Liver (tissue), 9 donors: ENCODE data around the gene PC. TPM values are rescaled to one million over a fixed set of nuclear protein-coding genes. Genes with fewer than 3 reads are reported as not detected.
A peak's percentile ranks its signal among the peaks of the same experiment; 100 is the strongest.

Experiments used
- DNase-seq: peaks from one replicate; pipeline ENCODE4 v3.0.0-alpha.2; 2017; ENCODE audit warnings: low spot score
- H3K27ac ChIP-seq, 2 donors: one replicate each; pipeline ENCODE4 v1.7.0; 2013; ENCODE audit warnings: inconsistent platforms in 2 of 2, low read length in 2 of 2, control low read depth in 1 of 2, low read depth in 1 of 2, mild to moderate bottlenecking in 1 of 2
- H3K27me3 ChIP-seq, 4 donors: one replicate each; pipeline versions ENCODE4 v1.6.1 to v1.7.0; 2013; ENCODE audit warnings: low read length in 3 of 4, inconsistent platforms in 1 of 4, mild to moderate bottlenecking in 1 of 4, moderate library complexity in 1 of 4; ENCODE audit not compliant: control insufficient read depth in 4 of 4, insufficient read depth in 4 of 4
- H3K36me3 ChIP-seq, 4 donors: one replicate each; pipeline versions ENCODE4 v1.6.1 to v1.7.0; 2013; ENCODE audit warnings: low read length in 3 of 4, mild to moderate bottlenecking in 3 of 4, low read depth in 1 of 4, moderate library complexity in 1 of 4; ENCODE audit not compliant: control insufficient read depth in 4 of 4, insufficient read depth in 3 of 4
- H3K4me1 ChIP-seq, 4 donors: one replicate each; pipeline versions ENCODE4 v1.6.1 to v1.7.0; 2013; ENCODE audit warnings: low read length in 3 of 4, mild to moderate bottlenecking in 3 of 4, moderate library complexity in 1 of 4; ENCODE audit not compliant: control insufficient read depth in 4 of 4, insufficient read depth in 4 of 4
- H3K4me3 ChIP-seq, 3 donors: one replicate each; pipeline versions ENCODE4 v1.6.1 to v1.7.0; 2013; ENCODE audit warnings: low read length in 3 of 3, control low read depth in 1 of 3, low read depth in 1 of 3, mild to moderate bottlenecking in 1 of 3
- H3K9ac ChIP-seq, 2 donors: one replicate each; pipeline ENCODE4 v1.7.0; 2013; ENCODE audit warnings: low read length in 2 of 2, mild to moderate bottlenecking in 2 of 2, moderate library complexity in 2 of 2, control low read depth in 1 of 2, low read depth in 1 of 2
- H3K9me3 ChIP-seq, 4 donors: one replicate each; pipeline versions ENCODE4 v1.6.1 to v1.7.0; 2013; ENCODE audit warnings: low read length in 3 of 4; ENCODE audit not compliant: control insufficient read depth in 4 of 4
- ATF3 ChIP-seq: IDR thresholded peaks from 2 replicates; pipeline ENCODE4 v1.6.1; 2016; ENCODE audit warnings: antibody characterized with exemption
- CTCF ChIP-seq: fragments of 150-350 bp; IDR thresholded peaks from 2 replicates; pipeline ENCODE4 v1.5.1; 2017; ENCODE audit warnings: improper control_type of control experiment, low read depth, low read length; ENCODE audit not compliant: missing input control
- EGR1 ChIP-seq, 2 donors: IDR thresholded peaks; 2 replicates each; pipeline ENCODE4 v1.6.1; 2016 to 2018; ENCODE audit warnings: antibody characterized with exemption in 2 of 2, low read depth in 2 of 2
- FOXA1 ChIP-seq: IDR thresholded peaks from 2 replicates; pipeline ENCODE4 v1.6.1; 2016; ENCODE audit warnings: antibody characterized with exemption
- FOXA2 ChIP-seq: IDR thresholded peaks from 2 replicates; pipeline ENCODE4 v1.6.1; 2016; ENCODE audit warnings: antibody characterized with exemption
- GABPA ChIP-seq, 2 donors: IDR thresholded peaks in 1 of 2; conservative IDR thresholded peaks in 1 of 2; 2 replicates each; pipeline ENCODE4 v1.6.1; 2016; ENCODE audit warnings: antibody characterized with exemption in 2 of 2, mild to moderate bottlenecking in 1 of 2, moderate library complexity in 1 of 2
- HNF4A ChIP-seq, 2 donors: conservative IDR thresholded peaks; 2 replicates each; pipeline ENCODE4 v1.6.1; 2016; ENCODE audit warnings: antibody characterized with exemption in 2 of 2, mild to moderate bottlenecking in 2 of 2
- HNF4G ChIP-seq: IDR thresholded peaks from 2 replicates; pipeline ENCODE4 v1.6.1; 2016; ENCODE audit warnings: antibody characterized with exemption
- JUND ChIP-seq, 2 donors: IDR thresholded peaks; 2 replicates each; pipeline ENCODE4 v1.6.1; 2016; ENCODE audit warnings: antibody characterized with exemption in 2 of 2
- MAX ChIP-seq: IDR thresholded peaks from 2 replicates; pipeline ENCODE4 v1.6.1; 2016; ENCODE audit warnings: antibody characterized with exemption
- NR2F2 ChIP-seq: IDR thresholded peaks from 2 replicates; pipeline ENCODE4 v1.6.1; 2016; ENCODE audit warnings: antibody characterized with exemption
- RAD21 ChIP-seq, 2 donors: IDR thresholded peaks; 2 replicates each; pipeline ENCODE4 v1.6.1; 2016; ENCODE audit warnings: antibody characterized with exemption in 2 of 2, mild to moderate bottlenecking in 2 of 2
- REST ChIP-seq: IDR thresholded peaks from 2 replicates; pipeline ENCODE4 v1.6.1; 2016; ENCODE audit warnings: antibody characterized with exemption, mild to moderate bottlenecking
- RXRA ChIP-seq, 2 donors: IDR thresholded peaks; 2 replicates each; pipeline ENCODE4 v1.6.1; 2017 to 2018; ENCODE audit warnings: antibody characterized with exemption in 2 of 2, mild to moderate bottlenecking in 1 of 2
- SP1 ChIP-seq: IDR thresholded peaks from 2 replicates; pipeline ENCODE4 v1.6.1; 2018; ENCODE audit warnings: antibody characterized with exemption, mild to moderate bottlenecking
- TAF1 ChIP-seq: conservative IDR thresholded peaks from 2 replicates; pipeline ENCODE4 v1.6.1; 2016; ENCODE audit warnings: antibody characterized with exemption, mild to moderate bottlenecking
- YY1 ChIP-seq: IDR thresholded peaks from 2 replicates; pipeline ENCODE4 v1.6.1; 2016; ENCODE audit warnings: antibody characterized with exemption, mild to moderate bottlenecking
- ZBTB33 ChIP-seq: IDR thresholded peaks from 2 replicates; pipeline ENCODE4 v1.6.1; 2016; ENCODE audit warnings: antibody characterized with exemption
- WGBS: extraction: QIAGEN DNeasy Blood & Tissue Kit; methylation state at CpG from one replicate; pipeline ENCODE4 v1.1.7; 2013; 5-methylcytosine and 5-hydroxymethylcytosine counted together
- polyA plus RNA-seq, 2 donors: library from polyadenylated mRNA; stranded (reverse) in 1 of 2; unstranded in 1 of 2; fragments of 200-250 nt in 1 of 2; fragments of >200 nt in 1 of 2; fragmentation: Nextera tagmentation in 1 of 2; extraction: Ambion mirVana in 1 of 2; gene quantifications; one replicate each; pipeline versions ENCODE4 v1.2.1 to v1.2.3, GENCODE V29; 2013 to 2015
- total RNA-seq, 2 donors: library from RNA; depleted of rRNA; stranded (reverse); fragments of >200 nt; gene quantifications; one replicate each; pipeline ENCODE4 v1.2.3, GENCODE V29; 2014
- donor health status: healthy.
- donor health status: healthy.
- donor health status: healthy.
- donor health status: healthy.
- donor health status: healthy.

Gene PC
- total and polyA plus RNA-seq, 4 donors, result 144 to 583 (median 296) TPM

GRCh38 chr11:66958956-66959274, 732 bp upstream of the PC start (continued):
- TF ChIP-seq MAX (no peak), JUND (IDR thresholded peaks at IDR 0.05) (no peak)

GRCh38 chr11:66957971-66958231, 282 bp downstream of the PC start:
- Histone ChIP-seq H3K9ac (peak overlapping the region; percentile 39 to 81), H3K4me3 (peak overlapping the region; percentile 74 to 90 (median 76)), H3K36me3 (no peaks in the 10 kb centered on the region), H3K4me1 (peaks cover 8 to 52% (median 40%) of the 10 kb centered on the region in 4 donors), H3K27ac (peak overlapping the region; percentile 76 to 91), H3K9me3 (no peaks in the 10 kb centered on the region), H3K27me3 (no peaks in the 10 kb centered on the region)
- no peak for DNase-seq
- under 1% methylated on average over 40 of the region's 40 CpGs for whole genome bisulfite sequencing
- TF ChIP-seq SP1, result no peak
- TF ChIP-seq ATF3, result no peak
- TF ChIP-seq TAF1, result no peak
- TF ChIP-seq REST, result no peak
- no peak for TF ChIP-seq RAD21 (IDR thresholded peaks at IDR 0.05)
- TF ChIP-seq RXRA (IDR thresholded peaks at IDR 0.05), result no peak
- no peak for TF ChIP-seq FOXA2
- TF ChIP-seq FOXA1, result no peak
- no peak for TF ChIP-seq JUND (IDR thresholded peaks at IDR 0.05)
- no peak for TF ChIP-seq ZBTB33
- TF ChIP-seq GABPA (IDR thresholded peaks at IDR 0.05 in 1 of 2, conservative IDR thresholded peaks at IDR 0.05 in 1 of 2), result no peak
- TF ChIP-seq EGR1 (IDR thresholded peaks at IDR 0.05; ENCODE audit: low read depth in 2 of 2), result no peak
- TF ChIP-seq CTCF, result no peak
- TF ChIP-seq HNF4G, result no peak
- TF ChIP-seq HNF4A (conservative IDR thresholded peaks at IDR 0.05), result no peak
- no peak for TF ChIP-seq MAX
- no peak for TF ChIP-seq NR2F2
- TF ChIP-seq YY1, result no peak
